DOHH2 (cell line): ENCODE measurements around the gene DAPK2.

Experiments used
- H3F3A ChIP-seq: fragments of 200-600 bp; sonication (generic), shearing (Covaris generic); 2 replicates; pipeline ENCODE4 v1.6.0; 2016; ENCODE audit warnings: antibody characterized with exemption, mild to moderate bottlenecking; ENCODE audit not compliant: control insufficient read depth, insufficient read depth
- H3K27ac ChIP-seq: fragments of 200-600 bp; sonication (generic); 2 replicates; pipeline ENCODE4 v1.5.1; 2014; ENCODE audit warnings: low read depth, mild to moderate bottlenecking, low read length, moderate library complexity
- H3K27me3 ChIP-seq: fragments of 200-600 bp; sonication (generic); 2 replicates; pipeline ENCODE4 v1.6.1; 2014; ENCODE audit warnings: mild to moderate bottlenecking, low read length, mixed read lengths; ENCODE audit not compliant: control insufficient read depth
- H3K36me3 ChIP-seq: fragments of 200-600 bp; sonication (generic); 2 replicates; pipeline ENCODE4 v1.6.1; 2014; ENCODE audit warnings: mild to moderate bottlenecking, low read length, moderate library complexity, mixed read lengths; ENCODE audit not compliant: control insufficient read depth
- H3K4me1 ChIP-seq: fragments of 200-600 bp; sonication (generic); 2 replicates; pipeline ENCODE4 v1.6.1; 2014; ENCODE audit warnings: mild to moderate bottlenecking, low read length, mixed read lengths; ENCODE audit not compliant: control insufficient read depth
- H3K4me2 ChIP-seq: fragments of 200-600 bp; sonication (generic); 2 replicates; pipeline ENCODE4 v1.6.0; 2014; ENCODE audit warnings: mild to moderate bottlenecking, low read length, moderate library complexity
- H3K4me3 ChIP-seq: fragments of 200-600 bp; sonication (generic); 2 replicates; pipeline ENCODE4 v1.5.1; 2014; ENCODE audit warnings: mild to moderate bottlenecking, low read length, mixed read lengths
- H3K79me2 ChIP-seq: fragments of 200-600 bp; sonication (generic); 2 replicates; pipeline ENCODE4 v1.6.1; 2014; ENCODE audit warnings: mild to moderate bottlenecking, low read length, mixed read lengths; ENCODE audit not compliant: control insufficient read depth
- H3K9me2 ChIP-seq: fragments of 200-600 bp; sonication (generic); replicated peaks from 2 replicates; pipeline ENCODE4 v1.6.1; 2014; ENCODE audit warnings: mild to moderate bottlenecking, low read length, mixed read lengths; ENCODE audit not compliant: control insufficient read depth
- H3K9me3 ChIP-seq: fragments of 200-600 bp; sonication (generic); 2 replicates; pipeline ENCODE4 v1.6.1; 2014; ENCODE audit warnings: antibody characterized with exemption, low read length, mixed read lengths; ENCODE audit not compliant: control insufficient read depth, insufficient read depth
- H4K20me1 ChIP-seq: fragments of 200-600 bp; sonication (generic); 2 replicates; pipeline ENCODE4 v1.6.0; 2014; ENCODE audit warnings: low read depth, mild to moderate bottlenecking, antibody characterized with exemption, low read length, moderate library complexity; ENCODE audit not compliant: control insufficient read depth, insufficient read depth
- CTCF ChIP-seq: fragments of 200-600 bp; sonication (generic); IDR thresholded peaks from one replicate; pipeline ENCODE4 v1.5.1; 2014; ENCODE audit warnings: antibody characterized with exemption, mild to moderate bottlenecking, low read depth, low read length; ENCODE audit not compliant: poor library complexity, severe bottlenecking
- EZH2phosphoT487 ChIP-seq: fragments of 200-600 bp; sonication (generic); IDR thresholded peaks from 2 replicates; pipeline ENCODE4 v1.6.1; 2017; ENCODE audit warnings: borderline replicate concordance, mild to moderate bottlenecking, antibody characterized with exemption, low read length, moderate library complexity, mixed read lengths

DAPK2 gene

GRCh38 chr15:63909819-63910437 lies 136.4 kb downstream of the DAPK2 start:
- no peaks in the 10 kb centered on the region for H3F3A ChIP-seq
- no peaks in the 10 kb centered on the region for H3K36me3 ChIP-seq
- H3K79me2 ChIP-seq: no peaks in the 10 kb centered on the region
- no peak overlapping the region for H3K4me2 ChIP-seq
- TF ChIP-seq CTCF: no peak
- TF ChIP-seq EZH2phosphoT487: no peak
- no peaks in the 10 kb centered on the region for H3K9me3 ChIP-seq
- peaks cover 5% of the 10 kb centered on the region; the same call in 1 of the 2 replicates for H3K27me3 ChIP-seq
- no peaks in the 10 kb centered on the region for H4K20me1 ChIP-seq
- no peak overlapping the region for H3K4me3 ChIP-seq
- H3K4me1 ChIP-seq: peaks cover 15% of the 10 kb centered on the region
- no peaks in the 10 kb centered on the region for H3K9me2 ChIP-seq
- H3K27ac ChIP-seq: no peak overlapping the region

GRCh38 chr15:63908991-63909390 lies 137.3 kb downstream of the DAPK2 start:
- no peak overlapping the region for H3K27ac ChIP-seq
- no peaks in the 10 kb centered on the region for H3K79me2 ChIP-seq
- H4K20me1 ChIP-seq: no peaks in the 10 kb centered on the region
- peaks cover 5% of the 10 kb centered on the region; the same call in 1 of the 2 replicates for H3K27me3 ChIP-seq
- no peak overlapping the region for H3K4me2 ChIP-seq
- H3K9me3 ChIP-seq: no peaks in the 10 kb centered on the region
- peaks cover 24% of the 10 kb centered on the region for H3K4me1 ChIP-seq
- no peak overlapping the region for H3K4me3 ChIP-seq
- H3K9me2 ChIP-seq: no peaks in the 10 kb centered on the region
- H3F3A ChIP-seq: peaks cover 4% of the 10 kb centered on the region
- TF ChIP-seq CTCF: no peak
- no peak for TF ChIP-seq EZH2phosphoT487
- no peaks in the 10 kb centered on the region for H3K36me3 ChIP-seq

- TF ChIP-seq EZH2phosphoT487 (no peak), CTCF (no peak)
- no peak overlapping the region for H3K27ac ChIP-seq
- H3K9me3 ChIP-seq: no peaks in the 10 kb centered on the region
- H3K4me2 ChIP-seq: no peak overlapping the region
- H3K36me3 ChIP-seq: no peaks in the 10 kb centered on the region
- H3K4me3 ChIP-seq: no peak overlapping the region
- peaks cover 6% of the 10 kb centered on the region for H3F3A ChIP-seq
- no peaks in the 10 kb centered on the region for H4K20me1 ChIP-seq
- no peaks in the 10 kb centered on the region for H3K79me2 ChIP-seq
- peaks cover 31% of the 10 kb centered on the region for H3K4me1 ChIP-seq
- no peaks in the 10 kb centered on the region for H3K9me2 ChIP-seq
- H3K27me3 ChIP-seq: peaks cover 5% of the 10 kb centered on the region; the same call in 1 of the 2 replicates
Observed at GRCh38 chr15:63908281-63908680, 138.0 kb downstream of the DAPK2 start.
